Measurements from ENCODE around the gene WDR74. TPM values are rescaled to one million over a fixed set of nuclear protein-coding genes. Genes with fewer than 3 reads are reported as not detected.

WDR74 gene
- total and polyA plus RNA-seq, 9 of the 15 experiments (the other 6 are each of a cell fraction or from before 2014, with no cell fraction given): 32.7 to 210 (median 114) TPM

GRCh38 chr11:62841361-62842170 lies 2.2 kb upstream of the WDR74 start (continued):
- TF ChIP-seq, protein P1, sequence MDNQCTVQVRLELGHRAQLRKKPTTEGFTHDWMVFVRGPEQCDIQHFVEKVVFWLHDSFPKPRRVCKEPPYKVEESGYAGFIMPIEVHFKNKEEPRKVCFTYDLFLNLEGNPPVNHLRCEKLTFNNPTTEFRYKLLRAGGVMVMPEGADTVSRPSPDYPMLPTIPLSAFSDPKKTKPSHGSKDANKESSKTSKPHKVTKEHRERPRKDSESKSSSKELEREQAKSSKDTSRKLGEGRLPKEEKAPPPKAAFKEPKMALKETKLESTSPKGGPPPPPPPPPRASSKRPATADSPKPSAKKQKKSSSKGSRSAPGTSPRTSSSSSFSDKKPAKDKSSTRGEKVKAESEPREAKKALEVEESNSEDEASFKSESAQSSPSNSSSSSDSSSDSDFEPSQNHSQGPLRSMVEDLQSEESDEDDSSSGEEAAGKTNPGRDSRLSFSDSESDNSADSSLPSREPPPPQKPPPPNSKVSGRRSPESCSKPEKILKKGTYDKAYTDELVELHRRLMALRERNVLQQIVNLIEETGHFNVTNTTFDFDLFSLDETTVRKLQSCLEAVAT (IDR thresholded peaks at IDR 0.05): peak; percentile 99 to 100
- TF ChIP-seq SIX5 (IDR thresholded peaks at IDR 0.05; ENCODE audit: borderline replicate concordance in 1 of 2, insufficient read depth in 1 of 2, low read depth in 1 of 2, low read length in 2 of 2): peak; percentile 32 to 39; a peak in 1 of 4 replicates
- peak; percentile 79 for TF ChIP-seq SNIP1 (IDR thresholded peaks at IDR 0.05; ENCODE audit: low read depth)
- TF ChIP-seq, protein P2, sequence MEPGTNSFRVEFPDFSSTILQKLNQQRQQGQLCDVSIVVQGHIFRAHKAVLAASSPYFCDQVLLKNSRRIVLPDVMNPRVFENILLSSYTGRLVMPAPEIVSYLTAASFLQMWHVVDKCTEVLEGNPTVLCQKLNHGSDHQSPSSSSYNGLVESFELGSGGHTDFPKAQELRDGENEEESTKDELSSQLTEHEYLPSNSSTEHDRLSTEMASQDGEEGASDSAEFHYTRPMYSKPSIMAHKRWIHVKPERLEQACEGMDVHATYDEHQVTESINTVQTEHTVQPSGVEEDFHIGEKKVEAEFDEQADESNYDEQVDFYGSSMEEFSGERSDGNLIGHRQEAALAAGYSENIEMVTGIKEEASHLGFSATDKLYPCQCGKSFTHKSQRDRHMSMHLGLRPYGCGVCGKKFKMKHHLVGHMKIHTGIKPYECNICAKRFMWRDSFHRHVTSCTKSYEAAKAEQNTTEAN (CRISPR knock-in tag; IDR thresholded peaks at IDR 0.05): peak; percentile 91
- TF ChIP-seq, protein P3, sequence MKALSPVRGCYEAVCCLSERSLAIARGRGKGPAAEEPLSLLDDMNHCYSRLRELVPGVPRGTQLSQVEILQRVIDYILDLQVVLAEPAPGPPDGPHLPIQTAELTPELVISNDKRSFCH (CRISPR knock-in tag; IDR thresholded peaks at IDR 0.05): peak; percentile 72
- TF ChIP-seq, protein P3 (tag; IDR thresholded peaks at IDR 0.05): peak; percentile 94
- TF ChIP-seq ARID3B (CRISPR knock-in tag; IDR thresholded peaks at IDR 0.05; ENCODE audit: borderline replicate concordance): 0 out of 2 replicates have a peak, but pooled peaks have one; percentile 89
- TF ChIP-seq ZNF77 (CRISPR knock-in tag; IDR thresholded peaks at IDR 0.05): peak; percentile 100
- TF ChIP-seq, protein P4, sequence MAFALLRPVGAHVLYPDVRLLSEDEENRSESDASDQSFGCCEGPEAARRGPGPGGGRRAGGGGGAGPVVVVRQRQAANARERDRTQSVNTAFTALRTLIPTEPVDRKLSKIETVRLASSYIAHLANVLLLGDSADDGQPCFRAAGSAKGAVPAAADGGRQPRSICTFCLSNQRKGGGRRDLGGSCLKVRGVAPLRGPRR (CRISPR knock-in tag; IDR thresholded peaks at IDR 0.05): peak; percentile 91
- TF ChIP-seq YY1 (IDR thresholded peaks at IDR 0.05; ENCODE audit: borderline replicate concordance in 1 of 3, control insufficient read depth in 1 of 3, extremely low read depth in 1 of 3, insufficient read depth in 3 of 3, insufficient read length in 1 of 3, insufficient replicate concordance in 2 of 3, low read depth in 1 of 3, low read length in 2 of 3): peak in 2 of 3 experiments; percentile 56 to 78
- peak; percentile 100 for TF ChIP-seq THRB (CRISPR knock-in tag; conservative IDR thresholded peaks at IDR 0.05)
- TF ChIP-seq PATZ1 (CRISPR knock-in tag; IDR thresholded peaks at IDR 0.05; ENCODE audit: borderline replicate concordance): peak; percentile 100
- TF ChIP-seq MECOM (CRISPR knock-in tag; IDR thresholded peaks at IDR 0.05): peak; percentile 79
- TF ChIP-seq ZKSCAN3 (CRISPR knock-in tag; IDR thresholded peaks at IDR 0.05): peak; percentile 40
- TF ChIP-seq GTF2F1 (IDR thresholded peaks at IDR 0.05; ENCODE audit: low read depth, low read length): peak; percentile 100
- TF ChIP-seq ZFP1 (CRISPR knock-in tag; IDR thresholded peaks at IDR 0.05): peak; percentile 97

Data from K562 (cell line).